Uterus (tissue), 2 donors: ENCODE data around the gene CENATAC.

Experiments used
- POLR2A ChIP-seq, 2 donors: fragments of 450-650 bp; IDR thresholded peaks; one replicate each; pipeline ENCODE4 v1.6.1; 2016; ENCODE audit warnings: antibody characterized with exemption in 2 of 2, mild to moderate bottlenecking in 1 of 2, moderate library complexity in 1 of 2
- TF ChIP-seq, protein P1 (sequence below), 4 experiments: fragments of 200-600 bp in 2 of 4; fragments of 450-650 bp in 2 of 4; sonication (generic) in 2 of 4; IDR thresholded peaks; one replicate each; pipeline ENCODE4 v1.5.1; 2016 to 2019; ENCODE audit warnings: antibody characterized with exemption in 4 of 4, mild to moderate bottlenecking in 2 of 4, moderate library complexity in 1 of 4

DNA sequence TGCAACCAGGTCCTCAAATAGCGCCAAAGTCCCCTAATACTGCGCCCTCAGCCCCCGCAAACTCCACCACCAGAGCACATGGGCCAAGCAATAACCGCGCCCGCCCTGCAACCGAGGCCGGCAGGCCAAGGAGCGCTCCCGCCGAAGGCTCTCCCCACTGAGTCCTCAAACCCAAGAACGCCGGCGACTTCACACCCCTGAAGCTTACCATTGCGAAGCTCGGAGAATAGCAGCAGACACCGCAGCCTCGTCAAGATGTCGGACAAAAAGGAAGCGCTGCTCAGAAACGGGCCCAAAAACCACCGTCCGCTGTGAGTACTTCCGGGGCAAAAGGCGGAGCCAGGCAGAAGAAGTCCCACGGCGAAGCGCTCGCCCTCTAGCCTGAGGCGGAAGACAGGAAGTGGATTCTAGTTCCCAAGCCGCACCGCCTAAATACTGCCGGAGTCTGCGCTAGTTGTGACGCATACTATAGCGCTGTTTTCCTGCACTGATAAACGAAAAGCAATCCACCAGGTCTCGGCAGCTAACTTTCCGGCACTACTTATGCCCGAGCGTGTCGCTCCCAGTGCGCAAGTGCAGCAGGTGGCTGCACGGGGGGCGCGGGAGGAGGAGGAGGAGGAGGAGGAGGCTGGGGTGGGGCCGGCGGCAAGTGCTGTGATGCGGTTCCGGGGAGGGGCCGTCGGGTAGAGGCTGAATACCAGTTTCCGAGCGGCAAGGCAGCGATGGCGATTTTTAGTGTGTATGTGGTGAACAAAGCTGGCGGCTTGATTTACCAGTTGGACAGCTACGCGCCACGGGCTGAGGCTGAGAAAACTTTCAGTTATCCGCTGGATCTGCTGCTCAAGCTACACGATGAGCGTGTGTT, 20.4 kb downstream of the CENATAC start, which contains the start of the genes RPS25 and TRAPPC4:
- TF ChIP-seq, protein P1, sequence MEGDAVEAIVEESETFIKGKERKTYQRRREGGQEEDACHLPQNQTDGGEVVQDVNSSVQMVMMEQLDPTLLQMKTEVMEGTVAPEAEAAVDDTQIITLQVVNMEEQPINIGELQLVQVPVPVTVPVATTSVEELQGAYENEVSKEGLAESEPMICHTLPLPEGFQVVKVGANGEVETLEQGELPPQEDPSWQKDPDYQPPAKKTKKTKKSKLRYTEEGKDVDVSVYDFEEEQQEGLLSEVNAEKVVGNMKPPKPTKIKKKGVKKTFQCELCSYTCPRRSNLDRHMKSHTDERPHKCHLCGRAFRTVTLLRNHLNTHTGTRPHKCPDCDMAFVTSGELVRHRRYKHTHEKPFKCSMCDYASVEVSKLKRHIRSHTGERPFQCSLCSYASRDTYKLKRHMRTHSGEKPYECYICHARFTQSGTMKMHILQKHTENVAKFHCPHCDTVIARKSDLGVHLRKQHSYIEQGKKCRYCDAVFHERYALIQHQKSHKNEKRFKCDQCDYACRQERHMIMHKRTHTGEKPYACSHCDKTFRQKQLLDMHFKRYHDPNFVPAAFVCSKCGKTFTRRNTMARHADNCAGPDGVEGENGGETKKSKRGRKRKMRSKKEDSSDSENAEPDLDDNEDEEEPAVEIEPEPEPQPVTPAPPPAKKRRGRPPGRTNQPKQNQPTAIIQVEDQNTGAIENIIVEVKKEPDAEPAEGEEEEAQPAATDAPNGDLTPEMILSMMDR (IDR thresholded peaks at IDR 0.05) = peak in 1 of 4 experiments; percentile 16
- TF ChIP-seq POLR2A (IDR thresholded peaks at IDR 0.05) = peak; percentile 64 to 67
